HepG2 (cell line): Measurements from ENCODE around the gene BTBD3. TPM values are rescaled to one million over a fixed set of nuclear protein-coding genes. Genes with fewer than 3 reads are reported as not detected.

ENCODE experiments used
- ATF7-NPFF ChIP-seq: sonication (generic); formaldehyde crosslinking; IDR thresholded peaks from 2 replicates; pipeline ENCODE4 v1.8.1; 2023; ENCODE audit warnings: mild to moderate bottlenecking, low read depth, missing genetic modification reagents, moderate library complexity
- GATA4 ChIP-seq: sonication (generic); IDR thresholded peaks from 2 replicates; pipeline ENCODE4 v1.6.1; 2016; ENCODE audit warnings: antibody characterized with exemption, low read depth, borderline replicate concordance
- GFI1 ChIP-seq: sonication (generic); formaldehyde crosslinking; IDR thresholded peaks from 2 replicates; pipeline ENCODE4 v1.5.0; 2020; ENCODE audit warnings: missing genetic modification reagents, mild to moderate bottlenecking, borderline replicate concordance
- JDP2 ChIP-seq: sonication (generic); formaldehyde crosslinking; IDR thresholded peaks from 2 replicates; pipeline ENCODE4 v1.8.1; 2022; ENCODE audit warnings: missing genetic modification reagents, borderline replicate concordance
- POLR2G ChIP-seq: fragments of 200-400 bp; formaldehyde crosslinking; IDR thresholded peaks from 2 replicates; pipeline ENCODE4 v1.6.1; 2018; ENCODE audit warnings: mild to moderate bottlenecking, low read depth, low read length, moderate library complexity
- RBM39 ChIP-seq: fragments of 200-400 bp; formaldehyde crosslinking; IDR thresholded peaks from one replicate; pipeline ENCODE4 v1.6.1; 2018; ENCODE audit warnings: antibody characterized with exemption, mild to moderate bottlenecking, low read depth, low read length; ENCODE audit not compliant: poor library complexity, severe bottlenecking
- REPIN1 ChIP-seq: sonication (generic); formaldehyde crosslinking; IDR thresholded peaks from 2 replicates; pipeline ENCODE4 v1.8.0; 2022; ENCODE audit warnings: missing genetic modification reagents, low read depth, mild to moderate bottlenecking, borderline replicate concordance
- REST ChIP-seq, 2 experiments: IDR thresholded peaks; 2 replicates each; pipeline ENCODE4 v1.6.1; 2011 to 2012; ENCODE audit warnings: low read length in 2 of 2, borderline replicate concordance in 1 of 2, low read depth in 1 of 2, mild to moderate bottlenecking in 1 of 2, moderate library complexity in 1 of 2
- TEAD3 ChIP-seq: optimal IDR thresholded peaks from 2 replicates; pipeline ENCODE3; 2016; ENCODE audit warnings: borderline replicate concordance
- ZFAT ChIP-seq: sonication (generic); formaldehyde crosslinking; conservative IDR thresholded peaks from 2 replicates; pipeline ENCODE4 v1.8.1; 2023; ENCODE audit warnings: missing genetic modification reagents, inconsistent platforms
- ZNF746 ChIP-seq: sonication (generic); formaldehyde crosslinking; IDR thresholded peaks from 2 replicates; pipeline ENCODE4 v1.8.0; 2022; ENCODE audit warnings: mild to moderate bottlenecking, missing genetic modification reagents
- ZSCAN12 ChIP-seq: sonication (generic); formaldehyde crosslinking; IDR thresholded peaks from 2 replicates; pipeline ENCODE4 v1.9.0; 2021; ENCODE audit warnings: mild to moderate bottlenecking, missing genetic modification reagents
- ZSCAN9 ChIP-seq: IDR thresholded peaks from 2 replicates; pipeline ENCODE4 v1.6.1; 2016; ENCODE audit warnings: borderline replicate concordance
- polyA plus RNA-seq, 8 experiments: library from polyadenylated mRNA; depleted of rRNA in 3 of 8; stranded (reverse) in 7 of 8; unstranded in 1 of 8; fragments of >200 nt; fragmentation: Illumina TruSeq in 4 of 8; extraction: Trizol in 4 of 8; gene quantifications; 2 replicates each; pipeline versions ENCODE4 v1.2.1 to v1.2.3, GENCODE V29; 2011 to 2016; ENCODE audit warnings: low read depth in 4 of 8, missing spikeins in 1 of 8, mixed read lengths in 1 of 8; ENCODE audit not compliant: insufficient read depth in 1 of 8
- total RNA-seq, 5 experiments: library from RNA; depleted of rRNA; stranded (reverse); fragments of >200 nt; fragmentation: Illumina TruSeq; extraction: Trizol; gene quantifications; 2 replicates each; pipeline ENCODE4 v1.2.3, GENCODE V29; 2016; ENCODE audit warnings: low read depth in 1 of 5
- TF ChIP-seq, protein P1 (sequence below): sonication (generic); formaldehyde crosslinking; IDR thresholded peaks from 2 replicates; pipeline ENCODE4 v1.4.0; 2020; ENCODE audit warnings: mild to moderate bottlenecking, missing genetic modification reagents
- TF ChIP-seq, protein P2 (sequence below): sonication (generic); formaldehyde crosslinking; IDR thresholded peaks from 2 replicates; pipeline ENCODE4 v1.5.0; 2020; ENCODE audit warnings: mild to moderate bottlenecking, missing genetic modification reagents
- TF ChIP-seq, protein P3 (sequence below): sonication (generic); formaldehyde crosslinking; IDR thresholded peaks from 2 replicates; pipeline ENCODE4 v1.5.0; 2020; ENCODE audit warnings: missing genetic modification reagents, mild to moderate bottlenecking, borderline replicate concordance

Gene BTBD3
- total and polyA plus RNA-seq, 2 of the 13 experiments (the other 11 are each of a cell fraction or from before 2014, with no cell fraction given), result 32.2 to 41.8 TPM

- TF ChIP-seq TEAD3 (CRISPR knock-in tag), result no peak
- peak; percentile 69; the same call in 1 of the 2 replicates for TF ChIP-seq JDP2
- TF ChIP-seq GATA4, result no peak
- no peak for TF ChIP-seq GFI1 (CRISPR knock-in tag)
- TF ChIP-seq REST (IDR thresholded peaks at IDR 0.05; ENCODE audit: borderline replicate concordance in 1 of 2, low read depth in 1 of 2, low read length in 2 of 2), result no peak
- no peak for TF ChIP-seq ATF7-NPFF (CRISPR knock-in tag)
- 0 out of 2 replicates have a peak, but pooled peaks have one; percentile 50 for TF ChIP-seq REPIN1
- TF ChIP-seq, protein P1, sequence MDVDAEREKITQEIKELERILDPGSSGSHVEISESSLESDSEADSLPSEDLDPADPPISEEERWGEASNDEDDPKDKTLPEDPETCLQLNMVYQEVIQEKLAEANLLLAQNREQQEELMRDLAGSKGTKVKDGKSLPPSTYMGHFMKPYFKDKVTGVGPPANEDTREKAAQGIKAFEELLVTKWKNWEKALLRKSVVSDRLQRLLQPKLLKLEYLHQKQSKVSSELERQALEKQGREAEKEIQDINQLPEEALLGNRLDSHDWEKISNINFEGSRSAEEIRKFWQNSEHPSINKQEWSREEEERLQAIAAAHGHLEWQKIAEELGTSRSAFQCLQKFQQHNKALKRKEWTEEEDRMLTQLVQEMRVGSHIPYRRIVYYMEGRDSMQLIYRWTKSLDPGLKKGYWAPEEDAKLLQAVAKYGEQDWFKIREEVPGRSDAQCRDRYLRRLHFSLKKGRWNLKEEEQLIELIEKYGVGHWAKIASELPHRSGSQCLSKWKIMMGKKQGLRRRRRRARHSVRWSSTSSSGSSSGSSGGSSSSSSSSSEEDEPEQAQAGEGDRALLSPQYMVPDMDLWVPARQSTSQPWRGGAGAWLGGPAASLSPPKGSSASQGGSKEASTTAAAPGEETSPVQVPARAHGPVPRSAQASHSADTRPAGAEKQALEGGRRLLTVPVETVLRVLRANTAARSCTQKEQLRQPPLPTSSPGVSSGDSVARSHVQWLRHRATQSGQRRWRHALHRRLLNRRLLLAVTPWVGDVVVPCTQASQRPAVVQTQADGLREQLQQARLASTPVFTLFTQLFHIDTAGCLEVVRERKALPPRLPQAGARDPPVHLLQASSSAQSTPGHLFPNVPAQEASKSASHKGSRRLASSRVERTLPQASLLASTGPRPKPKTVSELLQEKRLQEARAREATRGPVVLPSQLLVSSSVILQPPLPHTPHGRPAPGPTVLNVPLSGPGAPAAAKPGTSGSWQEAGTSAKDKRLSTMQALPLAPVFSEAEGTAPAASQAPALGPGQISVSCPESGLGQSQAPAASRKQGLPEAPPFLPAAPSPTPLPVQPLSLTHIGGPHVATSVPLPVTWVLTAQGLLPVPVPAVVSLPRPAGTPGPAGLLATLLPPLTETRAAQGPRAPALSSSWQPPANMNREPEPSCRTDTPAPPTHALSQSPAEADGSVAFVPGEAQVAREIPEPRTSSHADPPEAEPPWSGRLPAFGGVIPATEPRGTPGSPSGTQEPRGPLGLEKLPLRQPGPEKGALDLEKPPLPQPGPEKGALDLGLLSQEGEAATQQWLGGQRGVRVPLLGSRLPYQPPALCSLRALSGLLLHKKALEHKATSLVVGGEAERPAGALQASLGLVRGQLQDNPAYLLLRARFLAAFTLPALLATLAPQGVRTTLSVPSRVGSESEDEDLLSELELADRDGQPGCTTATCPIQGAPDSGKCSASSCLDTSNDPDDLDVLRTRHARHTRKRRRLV, result no peak
- no peak for TF ChIP-seq RBM39
- TF ChIP-seq, protein P2, sequence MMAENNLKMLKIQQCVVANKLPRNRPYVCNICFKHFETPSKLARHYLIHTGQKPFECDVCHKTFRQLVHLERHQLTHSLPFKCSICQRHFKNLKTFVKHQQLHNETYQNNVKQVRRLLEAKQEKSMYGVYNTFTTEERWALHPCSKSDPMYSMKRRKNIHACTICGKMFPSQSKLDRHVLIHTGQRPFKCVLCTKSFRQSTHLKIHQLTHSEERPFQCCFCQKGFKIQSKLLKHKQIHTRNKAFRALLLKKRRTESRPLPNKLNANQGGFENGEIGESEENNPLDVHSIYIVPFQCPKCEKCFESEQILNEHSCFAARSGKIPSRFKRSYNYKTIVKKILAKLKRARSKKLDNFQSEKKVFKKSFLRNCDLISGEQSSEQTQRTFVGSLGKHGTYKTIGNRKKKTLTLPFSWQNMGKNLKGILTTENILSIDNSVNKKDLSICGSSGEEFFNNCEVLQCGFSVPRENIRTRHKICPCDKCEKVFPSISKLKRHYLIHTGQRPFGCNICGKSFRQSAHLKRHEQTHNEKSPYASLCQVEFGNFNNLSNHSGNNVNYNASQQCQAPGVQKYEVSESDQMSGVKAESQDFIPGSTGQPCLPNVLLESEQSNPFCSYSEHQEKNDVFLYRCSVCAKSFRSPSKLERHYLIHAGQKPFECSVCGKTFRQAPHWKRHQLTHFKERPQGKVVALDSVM (CRISPR knock-in tag), result no peak
- TF ChIP-seq POLR2G, result peak; percentile 68
- no peak; the same call in 1 of the 2 replicates for TF ChIP-seq ZNF746
- TF ChIP-seq ZSCAN12 (CRISPR knock-in tag), result 0 out of 2 replicates have a peak, but pooled peaks have one; percentile 62
- peak; percentile 40; the same call in 1 of the 2 replicates for TF ChIP-seq ZFAT
- TF ChIP-seq, protein P3, sequence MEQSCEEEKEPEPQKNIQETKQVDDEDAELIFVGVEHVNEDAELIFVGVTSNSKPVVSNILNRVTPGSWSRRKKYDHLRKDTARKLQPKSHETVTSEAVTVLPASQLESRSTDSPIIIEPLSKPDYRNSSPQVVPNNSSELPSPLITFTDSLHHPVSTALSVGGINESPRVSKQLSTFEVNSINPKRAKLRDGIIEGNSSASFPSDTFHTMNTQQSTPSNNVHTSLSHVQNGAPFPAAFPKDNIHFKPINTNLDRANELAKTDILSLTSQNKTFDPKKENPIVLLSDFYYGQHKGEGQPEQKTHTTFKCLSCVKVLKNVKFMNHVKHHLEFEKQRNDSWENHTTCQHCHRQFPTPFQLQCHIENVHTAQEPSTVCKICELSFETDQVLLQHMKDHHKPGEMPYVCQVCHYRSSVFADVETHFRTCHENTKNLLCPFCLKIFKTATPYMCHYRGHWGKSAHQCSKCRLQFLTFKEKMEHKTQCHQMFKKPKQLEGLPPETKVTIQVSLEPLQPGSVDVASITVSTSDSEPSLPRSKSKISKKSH (CRISPR knock-in tag), result no peak
- no peak for TF ChIP-seq ZSCAN9 (CRISPR knock-in tag)
These were observed 26.5 kb upstream of the BTBD3 start (continued) for GRCh38 chr20:11891077-11891775.
